HG03432 (cell line): ENCODE measurements around the gene LTC4S.

Experiments
- ATAC-seq: cut with Tn5 transposase; IDR thresholded peaks from one replicate; pipeline ENCODE4 v1.9.1; 2021; ENCODE audit warnings: mild to moderate bottlenecking, moderate library complexity; ENCODE audit not compliant: unreplicated experiment

LTC4S gene

DNA sequence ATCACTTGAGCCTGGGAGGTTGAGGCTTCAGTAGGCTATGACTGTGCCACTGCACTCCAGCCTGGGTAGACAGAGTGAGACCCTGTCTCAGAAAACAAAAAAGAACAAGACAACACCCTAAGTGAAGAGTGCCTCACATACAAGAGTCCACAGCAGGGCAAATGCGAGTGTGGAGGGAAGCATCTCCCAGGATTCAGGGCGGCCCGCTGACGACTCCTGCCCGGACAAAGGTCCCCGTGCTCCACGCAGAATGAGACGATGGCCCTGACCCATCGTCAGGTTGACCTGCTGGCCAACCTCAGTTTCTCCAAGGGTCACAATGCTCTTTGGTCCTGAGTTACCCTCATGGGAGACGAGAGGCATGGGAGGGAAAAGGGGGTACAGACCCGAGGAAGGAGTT is 46.5 kb downstream of the LTC4S start:
- no peak for ATAC-seq

DNA sequence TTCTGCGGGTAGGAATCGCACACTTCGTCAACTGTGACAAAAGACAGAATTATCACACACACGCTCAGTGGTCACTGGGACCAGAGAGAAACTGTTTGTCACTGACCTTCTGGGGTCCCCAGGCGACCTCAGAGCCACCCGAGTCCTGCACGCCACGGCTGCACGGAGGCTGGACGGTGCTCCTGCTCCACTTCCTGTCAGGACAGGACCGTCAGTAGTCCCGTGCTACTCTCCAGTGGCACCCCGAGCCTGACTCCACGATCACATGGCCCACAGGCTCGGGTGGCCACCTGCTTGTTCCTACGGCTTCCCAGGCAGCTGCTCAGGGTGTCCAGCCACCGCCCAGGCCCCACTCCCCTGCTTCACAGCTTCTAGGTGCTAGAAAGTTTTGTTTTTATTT is 47.0 kb downstream of the LTC4S start:
- no peak for ATAC-seq

DNA sequence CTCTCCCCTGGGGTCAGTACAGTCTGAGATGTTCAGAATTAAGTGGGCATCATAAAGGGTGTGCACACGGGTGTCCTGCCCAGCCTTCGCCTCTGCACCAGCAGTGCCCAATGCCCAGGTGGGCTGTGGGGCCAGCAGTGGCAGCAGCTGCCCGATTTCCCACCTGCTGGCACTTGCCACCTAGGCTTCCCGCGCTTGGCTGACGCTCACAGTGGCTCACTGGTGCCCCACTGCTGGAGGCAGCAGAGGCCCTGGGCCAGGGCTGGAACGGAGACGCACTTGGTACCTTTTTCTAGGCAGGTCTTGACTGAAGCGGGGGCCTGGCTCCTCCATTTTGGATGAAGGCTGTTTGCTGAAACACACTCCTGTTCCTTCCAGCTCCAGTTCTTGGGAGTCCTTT is 47.8 kb downstream of the LTC4S start:
- ATAC-seq, result no peak
